Hindlimb muscle (tissue), 1 donor: ENCODE data around the gene PCBP3. TPM values are rescaled to one million over a fixed set of nuclear protein-coding genes. Genes with fewer than 3 reads are reported as not detected.
"Not testable (repeated sequence)": the region's sequence is repeated elsewhere in the genome, so short reads cannot be mapped to it uniquely, and the experiment has no call there.

Experiments
- DNase-seq: peaks from one replicate; pipeline ENCODE4 v3.0.0-alpha.2; 2013
- polyA plus RNA-seq: library from polyadenylated mRNA; unstranded; fragments of 120-200 nt; gene quantifications from one replicate; pipeline ENCODE4 v1.2.1, GENCODE V29; 2013; ENCODE audit not compliant: insufficient read length

The PCBP3 gene
- polyA plus RNA-seq, 1 donor = 0.81 TPM

GRCh38 chr21:45635271-45636151 lies 8.0 kb upstream of the PCBP3 start:
- no peak for DNase-seq

DNA sequence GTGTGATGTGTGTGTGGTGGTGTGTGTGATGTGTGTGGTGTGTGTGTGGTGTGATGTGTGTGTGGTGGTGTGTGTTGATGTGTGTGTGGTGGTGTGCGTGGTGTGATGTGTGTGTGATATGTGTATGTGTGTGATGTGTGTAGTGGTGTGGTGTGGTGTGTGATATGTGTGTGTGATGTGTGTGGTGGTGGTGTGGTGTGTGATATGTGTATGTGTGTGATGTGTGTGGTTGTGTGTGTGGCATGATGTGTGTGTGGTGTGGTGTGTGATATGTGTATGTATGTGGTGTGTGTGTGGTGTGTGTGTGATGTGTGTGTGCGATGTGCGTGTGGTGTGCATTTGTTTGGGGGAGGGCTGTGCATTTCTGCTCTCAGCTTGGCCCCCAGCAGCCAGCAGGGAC lies 7.1 kb upstream of the PCBP3 start:
- no peak for DNase-seq

GRCh38 chr21:45636951-45637646 lies 6.4 kb upstream of the PCBP3 start:
- no peak for DNase-seq

DNA sequence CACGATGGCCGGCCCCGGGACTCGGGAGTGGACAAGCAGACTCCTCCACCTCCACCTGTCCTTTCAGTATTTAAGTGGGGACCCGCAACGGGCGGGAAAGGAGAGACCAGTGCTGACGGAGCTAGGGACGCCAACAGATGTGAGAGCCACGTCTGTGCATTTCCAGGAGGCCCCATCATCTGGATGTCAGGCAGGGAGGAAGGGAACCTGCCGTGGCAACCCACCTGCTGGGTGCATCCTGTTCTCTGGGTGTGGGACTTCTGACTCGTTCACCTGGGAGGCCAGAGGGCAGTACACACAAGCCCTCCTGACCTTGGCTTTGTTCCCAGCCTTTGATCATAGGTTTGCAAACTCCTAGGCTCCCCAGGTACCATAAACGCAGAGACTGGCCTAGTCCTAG lies 5.6 kb upstream of the PCBP3 start:
- DNase-seq = no peak

DNA sequence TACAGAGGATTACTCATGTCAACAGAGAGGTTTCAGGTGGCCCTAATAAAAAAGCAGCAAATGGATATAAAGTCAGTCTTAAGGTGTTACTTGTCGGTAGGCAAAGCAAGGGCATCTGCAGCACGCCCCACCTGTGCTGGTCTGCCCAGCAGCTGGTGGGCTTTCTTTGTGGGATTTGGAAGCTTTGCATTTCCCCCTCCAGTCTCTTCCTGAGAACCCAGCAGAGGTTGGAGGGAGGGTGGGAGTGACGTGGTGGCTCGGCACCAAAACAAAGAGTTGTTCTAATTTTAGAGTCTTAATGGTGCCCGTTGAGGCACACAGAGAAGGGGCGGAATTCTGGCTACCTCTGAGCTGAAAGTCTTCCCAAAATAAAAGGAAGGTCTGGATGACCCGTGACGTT lies 4.8 kb upstream of the PCBP3 start:
- no peak for DNase-seq

- DNase-seq = no peak
These were observed 4.1 kb upstream of the PCBP3 start for GRCh38 chr21:45639206-45640000.

DNA sequence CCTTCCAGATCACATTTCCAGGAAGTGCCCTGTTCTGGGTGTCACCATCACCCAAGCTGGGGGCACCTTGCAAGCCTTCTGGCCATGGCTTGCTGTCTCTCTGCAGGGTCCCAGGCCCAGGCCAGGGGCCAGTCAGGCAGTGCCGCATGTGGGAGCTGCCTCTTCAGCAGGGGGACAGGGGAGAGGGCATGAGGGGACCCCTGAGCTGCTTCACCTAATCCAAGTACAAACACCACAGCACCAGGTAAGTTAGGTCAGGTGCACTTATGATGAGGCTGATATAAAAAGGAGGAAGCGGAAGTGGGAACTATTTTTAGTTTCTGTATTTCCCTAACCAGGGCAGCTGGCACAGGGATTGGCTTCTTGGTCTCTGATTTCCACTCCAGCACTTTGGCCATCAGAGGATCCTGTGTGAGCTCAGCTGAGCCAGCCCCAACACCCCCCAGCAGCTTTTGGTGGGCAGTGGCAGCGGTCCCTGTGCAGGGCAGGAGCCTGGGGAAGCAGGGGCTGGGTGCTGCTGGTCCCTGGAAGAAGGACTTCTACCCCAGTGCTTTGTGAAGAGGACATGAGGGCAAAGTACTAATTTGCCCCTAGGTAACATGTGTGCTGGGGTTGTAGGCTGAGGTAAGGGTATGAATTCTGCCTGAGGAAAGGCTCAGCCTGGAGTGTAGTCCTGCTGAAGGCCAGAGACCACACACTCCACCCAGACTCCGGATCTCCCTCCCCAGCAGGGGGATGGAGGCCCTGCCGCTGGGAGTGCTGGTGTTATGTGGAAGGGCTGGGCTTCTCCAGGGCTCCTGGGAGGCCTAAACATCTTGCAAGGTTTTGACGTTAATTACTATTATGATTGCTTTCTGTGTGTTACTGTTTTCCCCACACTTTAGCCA lies 3.3 kb upstream of the PCBP3 start:
- DNase-seq = no peak

- DNase-seq = no peak
These were observed 2.5 kb upstream of the PCBP3 start for GRCh38 chr21:45640888-45641479.

DNA sequence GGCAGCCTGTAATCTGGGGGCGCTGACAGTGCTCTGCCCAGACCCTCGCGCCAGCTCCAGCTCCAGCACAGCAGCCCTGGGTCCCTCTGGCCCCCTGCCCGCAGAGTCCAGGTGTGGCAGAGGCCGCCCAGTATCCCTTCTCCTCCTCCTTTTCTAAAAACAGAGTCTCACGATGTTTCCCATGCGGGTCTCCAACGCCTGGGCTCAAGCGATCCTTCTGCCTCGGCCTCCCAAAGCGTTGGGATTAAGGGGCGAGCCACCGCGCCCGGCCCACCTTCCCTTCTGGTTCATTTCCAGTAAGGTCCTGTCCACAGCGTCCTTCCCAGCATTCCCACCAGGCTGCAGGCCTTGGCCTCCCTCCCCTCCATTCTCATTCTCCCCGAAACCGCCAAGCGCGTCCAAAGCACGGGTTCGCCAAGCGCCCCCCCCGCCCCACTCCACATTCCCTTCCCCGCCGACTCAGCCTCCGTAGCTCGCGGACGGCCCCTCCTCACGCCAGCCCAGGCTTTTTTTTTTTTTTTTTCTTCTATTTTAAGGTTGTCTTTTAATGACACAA lies 2.0 kb upstream of the PCBP3 start:
- DNase-seq = no peak

GRCh38 chr21:45642122-45642813 lies 1.3 kb upstream of the PCBP3 start:
- no peak for DNase-seq

- no peak for DNase-seq
These were observed 749 bp downstream of the PCBP3 start for GRCh38 chr21:45644041-45644906.

DNA sequence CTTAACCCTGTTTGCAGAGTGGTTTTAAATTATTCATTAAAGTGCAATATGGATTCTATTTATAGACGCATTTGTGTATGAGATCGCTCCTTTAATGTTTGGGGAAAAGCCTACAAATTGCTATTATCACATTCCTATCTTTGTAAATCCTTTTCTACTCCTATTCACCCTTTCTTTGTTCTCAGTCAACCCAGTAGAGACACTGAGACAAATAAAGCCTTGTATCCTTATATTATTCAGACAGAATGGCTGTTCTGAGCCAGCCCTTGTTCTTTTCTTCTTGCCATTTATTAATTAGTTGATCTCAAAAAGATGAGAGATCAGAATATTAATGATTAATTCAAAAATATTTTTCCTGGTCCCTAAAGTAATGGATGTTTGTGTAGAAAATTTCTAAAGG lies 8.4 kb downstream of the PCBP3 start:
- no peak for DNase-seq

GRCh38 chr21:45655124-45655523 lies 11.6 kb downstream of the PCBP3 start:
- no peak for DNase-seq

GRCh38 chr21:45656114-45656513 lies 12.6 kb downstream of the PCBP3 start:
- DNase-seq = not testable (repeated sequence)

DNA sequence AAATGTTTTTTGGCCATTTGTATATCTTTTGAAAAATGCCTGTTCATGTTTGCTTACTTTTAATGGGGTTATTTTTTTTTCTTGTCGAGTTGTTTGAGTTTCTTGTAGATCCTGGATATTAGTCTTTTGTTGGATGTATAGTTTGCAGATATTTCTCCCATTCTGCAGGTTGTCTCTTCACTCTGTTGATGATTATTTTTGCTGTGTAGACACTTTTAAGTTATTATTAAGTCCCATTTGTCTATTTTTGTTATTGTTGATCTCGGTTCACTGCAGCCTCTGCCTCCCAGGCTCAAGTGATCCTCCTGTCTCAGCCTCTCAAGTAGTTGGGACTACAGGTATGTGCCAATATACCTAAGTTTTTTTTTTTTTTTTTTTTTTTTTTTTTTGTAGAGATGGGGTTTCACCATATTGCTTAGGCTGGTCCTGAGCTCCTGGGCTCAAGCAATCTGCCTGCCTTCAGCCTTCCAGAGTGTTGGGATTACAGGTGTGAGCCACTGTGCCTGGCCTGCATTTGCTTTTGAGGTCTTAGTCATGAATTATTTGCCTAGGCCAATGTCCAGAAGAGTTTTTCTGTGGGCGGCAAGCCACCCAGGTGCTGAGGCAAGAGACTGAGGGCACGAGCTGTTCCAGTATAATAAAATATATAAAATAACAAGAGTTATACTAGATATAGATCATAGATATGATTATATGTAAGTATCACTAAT lies 18.5 kb downstream of the PCBP3 start:
- DNase-seq = not testable (repeated sequence)

DNA sequence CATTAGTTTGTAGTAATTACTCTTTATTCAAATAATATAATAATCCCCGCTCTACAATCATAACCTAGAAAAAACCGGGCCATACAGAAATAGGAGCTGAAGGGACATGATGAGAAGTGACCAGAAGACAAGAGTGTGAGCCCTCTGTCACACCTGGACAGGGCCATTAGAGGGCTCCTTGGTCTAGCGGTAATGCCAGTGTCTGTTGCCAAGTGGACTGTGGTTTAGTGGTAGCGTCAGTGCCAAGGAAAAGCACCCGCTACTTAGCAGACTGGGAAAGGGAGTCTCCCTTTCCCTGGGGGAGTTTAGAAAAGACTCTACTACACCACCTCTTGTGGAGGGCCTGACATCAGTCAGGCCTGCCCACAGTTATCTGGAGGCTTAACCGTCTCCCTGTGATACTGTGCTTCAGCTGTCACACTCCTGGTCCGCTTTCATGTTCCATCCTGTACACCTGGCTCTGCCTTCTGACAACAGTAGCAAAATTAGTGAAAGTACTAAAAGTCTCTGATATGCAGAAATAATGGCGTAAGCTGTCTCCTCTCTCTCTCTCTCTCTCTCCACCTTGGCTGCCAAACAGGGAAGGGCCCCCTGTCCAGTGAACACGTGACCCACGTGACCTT lies 19.2 kb downstream of the PCBP3 start:
- not testable (repeated sequence) for DNase-seq

- DNase-seq = no peak
These were observed 25.9 kb downstream of the PCBP3 start for GRCh38 chr21:45669382-45669781.

DNA sequence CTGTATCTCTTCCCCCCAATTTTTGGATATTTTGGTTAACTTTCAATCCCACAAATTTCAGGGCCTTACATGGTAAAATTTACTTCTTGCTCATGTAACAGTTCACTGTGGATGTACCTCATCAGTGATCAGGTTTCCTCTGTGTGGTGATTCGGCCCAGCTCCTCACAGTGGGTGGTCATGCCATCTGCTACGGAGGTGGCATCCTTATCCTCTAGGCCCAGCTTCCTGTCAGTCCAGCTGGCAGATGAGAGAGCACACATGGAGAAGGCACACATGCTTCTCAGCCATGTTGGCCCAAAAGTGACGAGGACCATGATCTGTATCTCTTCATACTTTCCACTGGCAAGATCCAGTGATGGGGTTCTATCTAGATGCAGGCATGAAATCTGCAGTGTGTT lies 27.2 kb downstream of the PCBP3 start:
- no peak for DNase-seq

DNA sequence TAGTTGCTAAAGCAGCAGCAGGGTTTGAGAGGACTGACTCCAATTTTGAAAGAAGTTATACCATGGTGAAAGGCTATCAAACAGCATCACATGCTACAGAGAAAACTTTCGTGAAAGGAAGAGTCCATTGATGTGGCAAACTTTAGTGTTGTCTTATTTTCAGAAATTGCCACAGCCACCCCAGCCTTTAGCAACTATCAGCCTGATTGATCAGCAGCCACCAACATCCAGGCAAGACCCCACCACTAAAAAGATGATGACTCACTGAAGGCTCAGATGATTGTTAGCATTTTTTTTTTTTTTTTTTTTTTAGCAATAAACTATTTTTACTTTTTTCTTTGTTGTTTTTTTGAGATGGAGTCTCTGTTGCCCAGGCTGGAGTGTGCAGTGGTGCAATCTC lies 35.3 kb downstream of the PCBP3 start:
- DNase-seq = not testable (repeated sequence)
